Measurements from ENCODE around the gene NMNAT2. TPM values are rescaled to one million over a fixed set of nuclear protein-coding genes. Genes with fewer than 3 reads are reported as not detected.

Gene NMNAT2
- polyA plus RNA-seq, 1 donor from 2014 or later, result 43.8 TPM

GRCh38 chr1:183361081-183361480 lies 57.1 kb downstream of the NMNAT2 start:
- Histone ChIP-seq H3K9ac (ENCODE audit: low read length) (no peak overlapping the region), H3K4me3 (ENCODE audit: low read length) (no peak overlapping the region), H3K27ac (ENCODE audit: low read length) (no peak overlapping the region), H2AFZ (ENCODE audit: low read depth, low read length) (no peak overlapping the region), H3K9me2 (ENCODE audit: insufficient read depth, low read length) (no peaks in the 10 kb centered on the region), H4K20me1 (ENCODE audit: insufficient read depth) (no peaks in the 10 kb centered on the region), H3K9me3 (ENCODE audit: low read length) (no peaks in the 10 kb centered on the region), H3K27me3 (ENCODE audit: insufficient read depth, low read depth, low read length) (no peaks in the 10 kb centered on the region), H3F3A (ENCODE audit: insufficient read depth, low read length, poor library complexity, severe bottlenecking) (peaks cover 6% of the 10 kb centered on the region), H3K4me2 (ENCODE audit: low read length) (no peak overlapping the region), H3K79me2 (replicated peaks; ENCODE audit: insufficient read depth, low read length) (no peaks in the 10 kb centered on the region), H3K36me3 (ENCODE audit: insufficient read depth, low read length) (no peaks in the 10 kb centered on the region)
- TF ChIP-seq POLR2AphosphoS5 (IDR thresholded peaks at IDR 0.05) (no peak), TAF1 (IDR thresholded peaks at IDR 0.05; ENCODE audit: low read depth) (no peak), EP300 (conservative IDR thresholded peaks at IDR 0.05; ENCODE audit: poor library complexity, severe bottlenecking) (no peak), EZH2 (IDR thresholded peaks at IDR 0.05; ENCODE audit: borderline replicate concordance, insufficient read depth, low read length, poor library complexity, severe bottlenecking) (no peak), CTCF (IDR thresholded peaks at IDR 0.05; ENCODE audit: poor library complexity, severe bottlenecking) (no peak), MXI1 (conservative IDR thresholded peaks at IDR 0.05; ENCODE audit: poor library complexity, severe bottlenecking) (no peak), SMC3 (conservative IDR thresholded peaks at IDR 0.05; ENCODE audit: poor library complexity) (no peak), REST (IDR thresholded peaks at IDR 0.05; ENCODE audit: borderline replicate concordance) (no peak), RAD21 (conservative IDR thresholded peaks at IDR 0.05) (no peak)

GRCh38 chr1:183360473-183360872 lies 57.7 kb downstream of the NMNAT2 start:
- Histone ChIP-seq H3K4me2 (ENCODE audit: low read length) (no peak overlapping the region), H4K20me1 (ENCODE audit: insufficient read depth) (no peaks in the 10 kb centered on the region), H3K27ac (ENCODE audit: low read length) (no peak overlapping the region), H3K36me3 (ENCODE audit: insufficient read depth, low read length) (no peaks in the 10 kb centered on the region), H3K27me3 (ENCODE audit: insufficient read depth, low read depth, low read length) (no peaks in the 10 kb centered on the region), H3K79me2 (replicated peaks; ENCODE audit: insufficient read depth, low read length) (no peaks in the 10 kb centered on the region), H3K4me3 (ENCODE audit: low read length) (no peak overlapping the region), H3K9me3 (ENCODE audit: low read length) (no peaks in the 10 kb centered on the region), H3K9ac (ENCODE audit: low read length) (no peak overlapping the region), H3F3A (ENCODE audit: insufficient read depth, low read length, poor library complexity, severe bottlenecking) (peaks cover 6% of the 10 kb centered on the region), H2AFZ (ENCODE audit: low read depth, low read length) (no peak overlapping the region), H3K9me2 (ENCODE audit: insufficient read depth, low read length) (no peaks in the 10 kb centered on the region)
- no peak for TF ChIP-seq EZH2 (IDR thresholded peaks at IDR 0.05; ENCODE audit: borderline replicate concordance, insufficient read depth, low read length, poor library complexity, severe bottlenecking)
- TF ChIP-seq TAF1 (IDR thresholded peaks at IDR 0.05; ENCODE audit: low read depth), result no peak
- TF ChIP-seq REST (IDR thresholded peaks at IDR 0.05; ENCODE audit: borderline replicate concordance), result no peak
- TF ChIP-seq CTCF (IDR thresholded peaks at IDR 0.05; ENCODE audit: poor library complexity, severe bottlenecking), result no peak
